Gastroesophageal sphincter (tissue), 4 donors: ENCODE results near the gene GP9. TPM values are rescaled to one million over a fixed set of nuclear protein-coding genes. Genes with fewer than 3 reads are reported as not detected.
"Not testable (repeated sequence)": the region's sequence is repeated elsewhere in the genome, so short reads cannot be mapped to it uniquely, and the experiment has no call there.

ENCODE experiments used
- ATAC-seq: fragments of 150-250 bp; one replicate; pipeline ENCODE4 v1.9.1; 2016; ENCODE audit warnings: mild to moderate bottlenecking, moderate library complexity
- H3K27ac ChIP-seq, 4 donors: fragments of 200-600 bp; sonication (generic) in 3 of 4; 1 replicate in 3 of 4; 2 replicates in 1 of 4; pipeline ENCODE4 v1.5.1; 2016 to 2019
- H3K27me3 ChIP-seq: fragments of 200-600 bp; sonication (generic); one replicate; pipeline ENCODE4 v1.5.1; 2019
- H3K36me3 ChIP-seq, 2 donors: fragments of 200-600 bp; sonication (generic); one replicate each; pipeline ENCODE4 v1.5.1; 2019; ENCODE audit warnings: control low read depth in 1 of 2
- H3K4me1 ChIP-seq, 3 donors: fragments of 200-600 bp; sonication (generic); 1 replicate in 2 of 3; 2 replicates in 1 of 3; pipeline ENCODE4 v1.5.1; 2016 to 2019; ENCODE audit warnings: control low read depth in 2 of 3
- H3K4me3 ChIP-seq, 2 donors: fragments of 200-600 bp; sonication (generic); one replicate each; pipeline ENCODE4 v1.5.1; 2019; ENCODE audit warnings: mild to moderate bottlenecking in 1 of 2, moderate library complexity in 1 of 2
- H3K9me3 ChIP-seq, 3 donors: fragments of 200-600 bp; sonication (generic); one replicate each; pipeline ENCODE4 v1.5.1; 2017 to 2019; ENCODE audit warnings: control low read depth in 2 of 3
- CTCF ChIP-seq, 4 experiments: fragments of 200-600 bp in 2 of 4; fragments of 450-650 bp in 2 of 4; sonication (generic) in 1 of 4; IDR thresholded peaks; one replicate each; pipeline ENCODE4 v1.5.1; 2017 to 2019; ENCODE audit warnings: antibody characterized with exemption in 4 of 4, mild to moderate bottlenecking in 2 of 4, moderate library complexity in 2 of 4
- EP300 ChIP-seq: sonication (generic); formaldehyde crosslinking; IDR thresholded peaks from one replicate; pipeline ENCODE4 v1.6.1; 2017; ENCODE audit warnings: antibody characterized with exemption, mild to moderate bottlenecking
- POLR2A ChIP-seq, 2 donors: fragments of 450-650 bp; IDR thresholded peaks; one replicate each; pipeline ENCODE4 v1.6.1; 2017; ENCODE audit warnings: antibody characterized with exemption in 2 of 2, mild to moderate bottlenecking in 2 of 2, moderate library complexity in 1 of 2
- POLR2AphosphoS5 ChIP-seq: sonication (generic); formaldehyde crosslinking; IDR thresholded peaks from one replicate; pipeline ENCODE4 v1.6.1; 2017; ENCODE audit warnings: antibody characterized with exemption
- WGBS, 2 donors: methylation state at CpG; one replicate each; pipeline ENCODE4 v1.1.5; 2018; ENCODE audit warnings: low coverage in 1 of 2; 5-methylcytosine and 5-hydroxymethylcytosine counted together
- total RNA-seq, 4 donors: library from RNA; depleted of rRNA; stranded (reverse); fragments of >200 nt; gene quantifications; one replicate each; pipeline ENCODE4 v1.1.0, GENCODE V29; 2016

GP9 gene
- total RNA-seq, 4 donors from 2014 or later, result not detected

GRCh38 chr3:129063091-129063640 is 2.6 kb downstream of the GP9 start:
- TF ChIP-seq CTCF (IDR thresholded peaks at IDR 0.05) (no peak), POLR2AphosphoS5 (no peak), POLR2A (IDR thresholded peaks at IDR 0.05) (no peak), EP300 (no peak)
- Histone ChIP-seq H3K4me3 (no peak overlapping the region), H3K36me3 (no peaks in the 10 kb centered on the region), H3K4me1 (peaks cover 0 to 12% (median 0%) of the 10 kb centered on the region in 3 donors), H3K27ac (no peak overlapping the region), H3K9me3 (no peaks in the 10 kb centered on the region), H3K27me3 (no peaks in the 10 kb centered on the region)
- no peak for ATAC-seq
- 91% methylated on average over 8 of the region's 10 CpGs; no CpG with 5 or more reads in 1 of the 2 donors for WGBS, 2 donors

GRCh38 chr3:129063841-129064482 is 3.4 kb downstream of the GP9 start:
- Histone ChIP-seq H3K9me3 (no peaks in the 10 kb centered on the region), H3K36me3 (no peaks in the 10 kb centered on the region), H3K4me3 (no peak overlapping the region), H3K27me3 (no peaks in the 10 kb centered on the region), H3K4me1 (peaks cover 0 to 12% (median 0%) of the 10 kb centered on the region in 3 donors), H3K27ac (no peak overlapping the region)
- 93 to 95% methylated on average over 5 to 6 of the region's 15 CpGs for WGBS, 2 donors
- TF ChIP-seq POLR2AphosphoS5, result no peak
- TF ChIP-seq POLR2A (IDR thresholded peaks at IDR 0.05), result no peak
- TF ChIP-seq EP300, result no peak
- TF ChIP-seq CTCF (IDR thresholded peaks at IDR 0.05), result no peak
- ATAC-seq, result no peak

GRCh38 chr3:129065016-129065719 is 4.6 kb downstream of the GP9 start:
- no peak for ATAC-seq
- no peak overlapping the region for H3K27ac ChIP-seq
- 76 to 92% methylated on average over 3 to 6 of the region's 14 CpGs for WGBS, 2 donors

GRCh38 chr3:129065720-129066073 is 5.1 kb downstream of the GP9 start:
- Histone ChIP-seq H3K4me1 (peaks cover 0 to 14% (median 0%) of the 10 kb centered on the region in 3 donors), H3K36me3 (no peaks in the 10 kb centered on the region), H3K4me3 (no peak overlapping the region), H3K27ac (no peak overlapping the region), H3K9me3 (no peaks in the 10 kb centered on the region), H3K27me3 (no peaks in the 10 kb centered on the region)
- TF ChIP-seq POLR2A (IDR thresholded peaks at IDR 0.05) (no peak), CTCF (IDR thresholded peaks at IDR 0.05) (no peak), EP300 (no peak)
- 80 to 92% methylated on average over 2 of the region's 4 CpGs for WGBS, 2 donors
- ATAC-seq, result no peak

More at GRCh38 chr3:129065016-129065719, 4.6 kb downstream of the GP9 start:
- no peaks in the 10 kb centered on the region for H3K27me3 ChIP-seq
- no peaks in the 10 kb centered on the region for H3K36me3 ChIP-seq
- peaks cover 0 to 14% (median 0%) of the 10 kb centered on the region in 3 donors for H3K4me1 ChIP-seq
- TF ChIP-seq EP300 (no peak), POLR2AphosphoS5 (no peak), POLR2A (IDR thresholded peaks at IDR 0.05) (no peak), CTCF (IDR thresholded peaks at IDR 0.05) (no peak)
- no peaks in the 10 kb centered on the region for H3K9me3 ChIP-seq
- H3K4me3 ChIP-seq, result no peak overlapping the region

GRCh38 chr3:129067719-129068118 is 7.1 kb downstream of the GP9 start:
- 80% methylated on average over 1 of the region's 7 CpGs; no CpG with 5 or more reads in 1 of the 2 donors for WGBS, 2 donors

More at GRCh38 chr3:129067719-129068118, 7.1 kb downstream of the GP9 start:
- ATAC-seq, H3K9me3 ChIP-seq, H3K4me3 ChIP-seq, H3K27ac ChIP-seq, H3K36me3 ChIP-seq, H3K27me3 ChIP-seq: not testable (repeated sequence)
- peaks cover 0 to 14% (median 0%) of the 10 kb centered on the region in 3 donors for H3K4me1 ChIP-seq
